ENCODE data around the gene PELI3.
"Not testable (repeated sequence)": the region's sequence is repeated elsewhere in the genome, so short reads cannot be mapped to it uniquely, and the experiment has no call there.

The PELI3 gene

DNA sequence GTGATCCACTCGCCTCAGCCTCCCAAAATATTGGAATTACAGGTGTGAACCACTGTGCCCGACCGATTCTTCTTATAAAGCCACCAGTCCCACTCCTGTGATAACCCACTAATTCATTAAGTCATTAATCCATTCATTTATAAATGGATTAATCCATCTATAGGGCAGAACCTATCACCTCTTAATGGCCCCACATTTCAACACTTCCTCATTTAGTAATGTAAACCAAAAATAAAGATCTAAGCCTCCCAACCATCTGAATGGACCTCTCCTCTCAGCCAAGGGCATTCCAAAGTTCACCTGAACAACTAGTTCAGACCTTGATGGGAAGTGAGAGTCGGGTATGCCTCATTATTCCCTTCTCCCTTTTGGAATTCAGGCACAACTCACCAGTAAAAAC is 18.2 kb upstream of the PELI3 start:
- no peak for DNase-seq

DNA sequence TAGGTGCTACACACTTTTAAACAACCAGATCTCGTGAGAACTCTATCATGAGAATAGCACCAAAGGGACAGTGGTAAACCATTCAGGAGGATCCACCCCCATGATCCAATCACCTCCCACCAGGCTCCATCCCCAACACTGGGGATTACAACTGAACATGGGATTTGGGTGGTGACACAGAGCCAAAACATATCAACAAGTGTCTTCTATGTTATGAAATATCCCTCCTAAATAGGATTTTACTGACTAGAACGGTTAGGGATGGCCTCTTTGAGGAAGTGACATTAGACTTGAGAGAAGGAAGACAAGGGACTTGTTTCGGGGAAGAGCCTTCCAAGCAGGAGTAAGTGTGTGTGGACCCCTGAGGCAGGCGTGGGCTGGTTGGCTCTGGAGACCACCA is 16.1 kb upstream of the PELI3 start:
- DNase-seq = no peak

GRCh38 chr11:66451663-66452062 is 15.0 kb upstream of the PELI3 start:
- DNase-seq = no peak

GRCh38 chr11:66454247-66454646 is 12.5 kb upstream of the PELI3 start:
- DNase-seq = no peak

- DNase-seq = no peak
These were observed 11.9 kb upstream of the PELI3 start for GRCh38 chr11:66454828-66455227.

GRCh38 chr11:66457826-66458225 is 8.9 kb upstream of the PELI3 start:
- DNase-seq = no peak

DNA sequence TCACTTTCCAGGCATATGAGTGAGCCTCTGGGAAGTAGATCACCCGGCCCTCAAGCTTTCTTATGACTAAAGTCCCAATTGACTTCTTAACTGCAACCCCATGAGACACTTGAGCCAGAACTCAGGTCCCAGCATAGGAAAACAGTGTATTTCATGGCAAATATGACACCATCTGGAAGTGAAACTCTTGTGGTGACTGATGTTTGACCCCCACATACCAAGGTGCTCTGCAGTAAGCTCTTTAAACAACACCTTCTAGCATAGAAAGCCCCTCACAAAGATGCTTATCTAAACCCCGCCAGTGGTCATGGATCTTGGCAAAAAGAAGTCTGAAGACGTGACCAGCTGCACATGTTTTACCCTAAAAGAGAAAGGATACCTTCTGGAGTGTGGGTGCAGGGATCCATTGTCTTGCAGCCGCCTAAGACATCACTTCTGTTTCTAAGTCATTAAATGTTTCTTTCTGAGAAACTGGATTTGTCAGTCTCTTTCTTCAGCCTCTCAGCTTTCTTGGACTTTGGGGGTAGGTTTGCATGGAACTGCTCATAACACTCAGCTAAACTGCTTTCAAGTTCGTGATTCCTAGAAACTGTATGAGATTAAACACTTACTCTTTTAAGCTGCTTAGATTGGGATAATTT is 7.4 kb upstream of the PELI3 start:
- DNase-seq = no peak

DNA sequence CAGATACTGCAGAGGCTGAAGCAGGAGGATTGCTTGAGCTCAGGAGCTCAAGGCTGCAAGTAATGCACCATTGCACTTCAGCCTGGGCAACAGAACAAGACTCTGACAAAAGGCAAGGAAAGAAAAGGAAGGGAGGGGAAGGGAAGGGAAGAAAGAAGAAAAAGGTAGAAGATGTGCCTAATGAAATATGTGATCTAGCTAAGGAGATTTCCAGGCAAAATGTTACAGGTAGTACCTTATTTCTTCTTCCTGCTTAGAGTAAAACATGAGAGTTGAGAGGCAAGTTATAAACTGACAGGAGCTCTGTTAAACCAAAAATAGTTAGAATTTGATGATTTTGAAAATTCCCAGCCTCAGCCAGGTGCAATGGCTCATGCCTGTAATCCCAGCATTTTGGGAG is 4.7 kb upstream of the PELI3 start:
- DNase-seq = no peak

DNA sequence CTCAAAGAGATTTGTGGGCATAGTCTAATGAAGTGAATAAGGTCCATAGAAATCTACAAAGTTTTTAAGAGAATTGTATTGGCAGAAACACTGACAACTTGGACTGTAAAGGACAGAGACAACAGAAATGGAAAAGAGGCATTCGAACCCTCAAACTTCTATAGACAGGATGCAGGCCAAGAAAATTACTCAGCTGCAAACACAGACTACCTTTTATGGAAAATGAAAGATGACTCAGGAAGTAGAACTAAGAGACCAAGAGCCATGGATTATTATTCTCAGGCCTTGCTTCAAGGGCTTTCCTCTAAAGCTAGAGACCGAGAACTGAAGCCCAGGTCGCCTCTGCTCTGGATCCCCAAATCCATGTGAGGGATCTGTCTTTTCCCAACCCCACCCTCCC is 3.8 kb upstream of the PELI3 start:
- no peak for DNase-seq

GRCh38 chr11:66464116-66464515 is 2.6 kb upstream of the PELI3 start:
- DNase-seq = not testable (repeated sequence)

- no peak for DNase-seq
These were observed 1.8 kb upstream of the PELI3 start for GRCh38 chr11:66464916-66465315.

DNA sequence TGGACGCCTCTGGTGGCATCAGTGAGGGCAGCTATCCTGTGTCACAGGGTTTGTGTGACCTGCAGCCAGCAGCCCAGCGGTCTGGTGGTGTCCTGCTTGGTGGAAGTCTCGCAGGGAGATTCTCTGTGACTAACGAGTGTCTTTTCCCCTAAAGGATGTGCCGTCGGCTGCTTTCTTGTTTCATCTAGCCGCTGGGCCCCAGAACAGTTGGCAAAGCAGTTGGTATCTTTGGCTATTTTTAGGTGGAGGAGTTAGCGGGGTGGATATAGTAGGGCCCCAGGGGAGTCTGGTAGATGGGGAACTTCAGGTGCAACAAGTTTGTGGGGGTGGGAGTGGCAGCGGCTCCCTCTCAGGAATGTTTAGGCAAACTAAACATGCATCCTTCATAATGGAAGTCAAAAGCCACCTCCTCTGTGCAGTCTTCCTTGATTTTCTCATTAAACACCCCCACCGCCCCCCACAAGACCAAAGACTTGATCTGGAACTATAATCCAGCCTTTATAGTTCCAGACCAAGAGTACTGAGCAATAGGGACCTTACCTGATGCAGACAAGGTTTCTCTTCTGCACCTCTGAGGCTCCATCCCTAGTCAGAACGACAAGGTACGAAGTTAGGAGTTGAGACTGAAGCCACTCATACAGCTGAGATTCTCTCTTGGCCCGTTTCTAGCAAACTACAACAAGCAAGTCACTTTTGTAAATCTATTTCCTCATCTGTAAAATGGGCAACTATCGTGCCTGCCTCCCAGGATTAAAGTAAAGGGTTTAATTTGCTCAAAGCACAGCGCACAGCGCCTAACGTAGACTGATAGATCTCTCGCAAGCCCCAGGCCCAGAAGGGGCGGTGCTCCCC is 1.1 kb upstream of the PELI3 start:
- DNase-seq = no peak

- no peak for DNase-seq
These were observed 442 bp downstream of the PELI3 start for GRCh38 chr11:66467034-66467659.

DNA sequence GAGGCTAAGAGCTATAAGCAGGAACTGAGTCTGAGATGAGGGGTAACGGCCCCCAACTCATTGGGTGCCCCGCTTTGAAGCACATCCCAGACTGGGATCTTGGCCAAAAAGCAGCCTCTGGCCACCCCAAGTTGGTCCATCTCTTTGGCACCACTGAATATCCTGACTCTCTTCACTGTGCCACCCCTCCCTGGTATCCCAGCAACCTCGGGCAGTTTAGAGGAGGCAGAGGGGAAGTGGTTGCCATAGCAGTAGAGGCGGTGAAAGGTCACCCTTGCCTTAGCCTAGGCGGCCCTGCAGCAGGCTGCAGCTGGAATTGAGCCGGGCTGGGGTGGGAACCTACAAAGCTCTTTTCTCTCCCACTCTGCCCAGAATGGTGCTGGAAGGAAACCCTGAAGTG is 1.1 kb downstream of the PELI3 start:
- no peak for DNase-seq

GRCh38 chr11:66468691-66469090 is 2.0 kb downstream of the PELI3 start:
- DNase-seq = no peak

DNA sequence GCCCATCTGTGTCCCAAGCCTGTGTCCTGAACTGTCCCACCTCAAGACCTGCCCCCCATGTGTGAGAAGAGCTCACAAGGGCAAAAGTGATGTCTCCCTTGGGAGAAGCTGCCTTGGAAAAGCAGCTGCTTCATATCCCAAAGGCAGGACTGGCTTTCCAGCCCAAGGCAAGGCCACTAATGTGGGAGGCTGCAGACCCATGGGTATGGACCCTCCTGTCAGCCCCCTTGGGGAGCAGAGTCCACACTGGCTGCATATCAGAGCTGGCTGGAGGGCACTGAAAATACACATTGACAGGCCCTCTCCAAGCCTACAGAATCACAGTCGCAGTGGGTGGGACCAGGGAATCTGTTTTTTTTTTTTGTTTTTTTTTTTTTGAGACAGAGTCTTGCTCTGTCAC is 2.7 kb downstream of the PELI3 start:
- no peak for DNase-seq

GRCh38 chr11:66470015-66470414 is 3.3 kb downstream of the PELI3 start:
- no peak for DNase-seq

DNA sequence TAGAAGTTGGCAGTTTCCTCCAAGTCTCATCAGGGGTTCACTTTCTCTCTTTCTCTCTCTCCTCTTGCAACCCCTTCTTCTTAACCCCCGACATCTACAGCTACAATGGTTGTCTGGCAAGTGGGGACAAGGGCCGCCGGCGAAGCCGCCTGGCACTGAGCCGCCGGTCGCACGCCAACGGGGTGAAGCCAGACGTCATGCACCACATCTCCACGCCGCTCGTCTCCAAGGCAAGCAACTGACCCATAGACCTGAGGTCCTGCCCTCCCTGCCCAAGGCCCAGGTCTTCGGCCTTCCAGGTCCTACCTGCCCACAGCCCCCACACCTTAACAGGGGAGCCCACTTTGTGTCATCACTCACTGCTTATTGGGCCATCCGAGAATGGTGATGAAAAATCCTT is 4.4 kb downstream of the PELI3 start:
- DNase-seq = no peak

- DNase-seq = no peak
These were observed 5.3 kb downstream of the PELI3 start for GRCh38 chr11:66472054-66472453.

DNA sequence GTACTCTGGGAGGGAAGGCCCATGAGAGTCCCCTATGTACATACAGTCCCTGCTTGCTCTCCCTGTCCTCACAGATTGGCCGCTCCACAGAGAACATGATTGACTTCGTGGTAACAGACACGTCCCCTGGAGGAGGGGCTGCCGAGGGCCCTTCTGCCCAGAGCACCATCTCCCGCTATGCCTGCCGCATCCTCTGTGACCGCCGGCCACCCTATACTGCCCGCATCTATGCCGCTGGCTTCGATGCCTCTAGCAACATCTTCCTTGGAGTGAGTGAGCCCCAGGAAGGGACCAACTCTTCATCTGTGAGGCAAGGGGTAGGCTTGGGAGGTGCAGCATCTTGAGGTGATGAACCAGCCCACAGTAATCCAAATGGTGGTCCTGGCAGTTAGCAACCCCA is 6.5 kb downstream of the PELI3 start:
- DNase-seq = no peak

- no peak for DNase-seq
These were observed 7.2 kb downstream of the PELI3 start for GRCh38 chr11:66473608-66474515.

DNA sequence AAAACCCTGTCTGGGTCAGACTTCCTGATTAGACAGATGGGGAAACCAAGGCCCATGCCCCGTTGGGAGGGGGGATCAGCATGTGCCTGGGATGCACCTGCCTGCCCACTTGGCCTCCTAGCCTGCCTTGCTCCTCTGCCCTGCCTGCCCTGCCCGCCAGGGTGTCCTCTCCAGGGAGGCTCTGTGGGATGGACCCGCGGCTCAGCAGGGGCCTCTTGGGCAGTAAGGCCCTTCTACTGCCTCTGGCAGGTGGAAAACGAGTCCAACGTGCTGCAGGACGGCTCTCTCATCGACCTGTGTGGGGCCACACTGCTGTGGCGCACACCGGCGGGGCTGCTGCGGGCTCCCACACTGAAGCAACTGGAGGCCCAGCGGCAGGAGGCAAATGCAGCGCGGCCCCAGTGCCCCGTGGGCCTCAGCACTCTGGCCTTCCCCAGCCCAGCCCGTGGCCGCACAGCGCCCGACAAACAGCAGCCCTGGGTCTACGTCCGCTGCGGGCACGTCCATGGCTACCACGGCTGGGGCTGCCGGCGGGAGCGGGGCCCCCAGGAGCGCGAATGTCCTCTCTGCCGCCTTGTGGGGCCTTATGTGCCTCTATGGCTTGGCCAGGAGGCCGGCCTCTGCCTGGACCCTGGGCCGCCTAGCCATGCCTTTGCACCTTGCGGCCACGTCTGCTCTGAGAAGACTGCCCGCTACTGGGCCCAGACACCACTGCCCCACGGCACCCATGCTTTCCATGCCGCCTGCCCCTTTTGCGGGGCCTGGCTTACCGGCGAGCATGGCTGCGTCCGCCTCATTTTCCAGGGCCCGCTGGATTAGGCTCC is 8.9 kb downstream of the PELI3 start:
- DNase-seq = no peak

Data from effector CD8-positive, alpha-beta T cell (primary cell).